Karpas-422 (cell line): ENCODE measurements around the gene AGPAT2. TPM values are rescaled to one million over a fixed set of nuclear protein-coding genes. Genes with fewer than 3 reads are reported as not detected.

ENCODE experiments used
- DNase-seq: peaks from one replicate; pipeline ENCODE4 v3.0.0-alpha.2; 2015
- H2AFZ ChIP-seq: fragments of 200-600 bp; sonication (generic); 2 replicates; pipeline ENCODE4 v1.6.1; 2014; ENCODE audit warnings: antibody characterized with exemption, low read length, mixed read lengths
- H3K27ac ChIP-seq: fragments of 200-600 bp; sonication (generic); 2 replicates; pipeline ENCODE4 v1.5.1; 2014; ENCODE audit warnings: mild to moderate bottlenecking, low read length, moderate library complexity
- H3K27me3 ChIP-seq: fragments of 200-600 bp; sonication (generic); 2 replicates; pipeline ENCODE4 v1.6.1; 2014; ENCODE audit warnings: low read length, mixed read lengths
- H3K36me3 ChIP-seq: fragments of 200-600 bp; sonication (generic); 2 replicates; pipeline ENCODE4 v1.6.1; 2014; ENCODE audit warnings: low read length, mixed read lengths; ENCODE audit not compliant: insufficient read depth
- H3K4me1 ChIP-seq: fragments of 200-600 bp; sonication (generic); 2 replicates; pipeline ENCODE4 v1.6.1; 2014; ENCODE audit warnings: mild to moderate bottlenecking, low read length, mixed read lengths
- H3K4me2 ChIP-seq: fragments of 200-600 bp; sonication (generic); 2 replicates; pipeline ENCODE4 v1.6.1; 2014; ENCODE audit warnings: low read length, low read depth, mild to moderate bottlenecking; ENCODE audit not compliant: poor library complexity, severe bottlenecking
- H3K4me3 ChIP-seq: fragments of 200-600 bp; sonication (generic); 2 replicates; pipeline ENCODE4 v1.5.1; 2014; ENCODE audit warnings: mild to moderate bottlenecking, antibody characterized with exemption, low read length, mixed read lengths
- H3K79me2 ChIP-seq: fragments of 200-600 bp; sonication (generic); 2 replicates; pipeline ENCODE4 v1.6.1; 2014; ENCODE audit warnings: mild to moderate bottlenecking, low read length, mixed read lengths
- H3K9ac ChIP-seq: fragments of 200-600 bp; sonication (generic); 2 replicates; pipeline ENCODE4 v1.6.0; 2014; ENCODE audit warnings: low read length
- H3K9me2 ChIP-seq: fragments of 200-600 bp; sonication (generic), shearing (Covaris generic); replicated peaks from 2 replicates; pipeline ENCODE4 v1.6.0; 2014; ENCODE audit warnings: mild to moderate bottlenecking, low read length, moderate library complexity; ENCODE audit not compliant: insufficient read depth
- H3K9me3 ChIP-seq: fragments of 300-700, 200-600 bp; sonication (generic); 2 replicates; pipeline ENCODE4 v1.6.1; 2014; ENCODE audit warnings: low read length, mixed read lengths
- H4K20me1 ChIP-seq: fragments of 200-600 bp; sonication (generic); 2 replicates; pipeline ENCODE4 v1.6.1; 2014; ENCODE audit warnings: mild to moderate bottlenecking, antibody characterized with exemption, low read length, low read depth; ENCODE audit not compliant: insufficient read depth
- total RNA-seq: library from RNA; depleted of rRNA; stranded (reverse); fragments of >200 nt; shearing (Covaris generic); gene quantifications from 2 replicates; pipeline ENCODE4 v1.2.3, GENCODE V29; 2014; ENCODE audit warnings: low replicate concordance

The AGPAT2 gene
- total RNA-seq, 1 experiment from 2014 or later = 12.3 TPM

- Histone ChIP-seq H3K36me3 (peaks cover 23% of the 10 kb centered on the region), H2AFZ (peak overlapping the region; percentile 91; the same call in 1 of the 2 replicates), H3K27me3 (no peaks in the 10 kb centered on the region), H3K79me2 (peaks cover 13% of the 10 kb centered on the region), H3K9ac (peak overlapping the region; percentile 84), H3K4me3 (peak overlapping the region; percentile 98), H4K20me1 (peaks cover 30% of the 10 kb centered on the region), H3K27ac (no peak overlapping the region), H3K9me3 (no peaks in the 10 kb centered on the region), H3K4me2 (peak overlapping the region; percentile 89), H3K4me1 (peaks cover 24% of the 10 kb centered on the region), H3K9me2 (no peaks in the 10 kb centered on the region)
- no peak for DNase-seq
Measured at GRCh38 chr9:136728548-136729123, 41.4 kb upstream of the AGPAT2 start.

GRCh38 chr9:136728080-136728547 is 40.9 kb upstream of the AGPAT2 start:
- H2AFZ ChIP-seq = peak overlapping the region; percentile 91; the same call in 1 of the 2 replicates
- peaks cover 30% of the 10 kb centered on the region for H4K20me1 ChIP-seq
- H3K4me2 ChIP-seq = peak overlapping the region; percentile 89
- peaks cover 24% of the 10 kb centered on the region for H3K4me1 ChIP-seq
- peak overlapping the region; percentile 84 for H3K9ac ChIP-seq
- H3K27me3 ChIP-seq = no peaks in the 10 kb centered on the region
- no peaks in the 10 kb centered on the region for H3K9me3 ChIP-seq
- peak; percentile 96 for DNase-seq
- H3K79me2 ChIP-seq = peaks cover 13% of the 10 kb centered on the region
- H3K9me2 ChIP-seq = no peaks in the 10 kb centered on the region
- H3K27ac ChIP-seq = 0 out of 2 replicates have a peak overlapping the region, but pooled peaks have one; percentile 38
- peaks cover 23% of the 10 kb centered on the region for H3K36me3 ChIP-seq
- peak overlapping the region; percentile 98 for H3K4me3 ChIP-seq

- H2AFZ ChIP-seq = no peak overlapping the region
- H3K4me1 ChIP-seq = peaks cover 24% of the 10 kb centered on the region
- no peaks in the 10 kb centered on the region for H3K9me2 ChIP-seq
- H3K36me3 ChIP-seq = peaks cover 23% of the 10 kb centered on the region
- peak overlapping the region; percentile 84 for H3K9ac ChIP-seq
- H4K20me1 ChIP-seq = peaks cover 37% of the 10 kb centered on the region
- peak; percentile 66 for DNase-seq
- H3K79me2 ChIP-seq = peaks cover 13% of the 10 kb centered on the region
- peak overlapping the region; percentile 89 for H3K4me2 ChIP-seq
- no peaks in the 10 kb centered on the region for H3K27me3 ChIP-seq
- peak overlapping the region; percentile 98 for H3K4me3 ChIP-seq
- no peaks in the 10 kb centered on the region for H3K9me3 ChIP-seq
- H3K27ac ChIP-seq = no peak overlapping the region; the same call in 1 of the 2 replicates
Measured at GRCh38 chr9:136726631-136727191, 39.5 kb upstream of the AGPAT2 start.

- Histone ChIP-seq H4K20me1 (peaks cover 37% of the 10 kb centered on the region), H3K27me3 (no peaks in the 10 kb centered on the region), H3K27ac (no peak overlapping the region), H3K4me3 (peak overlapping the region; percentile 98; the same call in 1 of the 2 replicates), H3K9me2 (no peaks in the 10 kb centered on the region), H2AFZ (no peak overlapping the region), H3K4me2 (peak overlapping the region; percentile 89), H3K79me2 (peaks cover 13% of the 10 kb centered on the region), H3K9me3 (no peaks in the 10 kb centered on the region), H3K36me3 (peaks cover 23% of the 10 kb centered on the region), H3K4me1 (peaks cover 24% of the 10 kb centered on the region), H3K9ac (peak overlapping the region; percentile 84; the same call in 1 of the 2 replicates)
- no peak for DNase-seq
Measured at GRCh38 chr9:136726118-136726517, 38.9 kb upstream of the AGPAT2 start.

GRCh38 chr9:136725612-136726011 is 38.4 kb upstream of the AGPAT2 start:
- Histone ChIP-seq H3K79me2 (peaks cover 13% of the 10 kb centered on the region), H2AFZ (no peak overlapping the region), H4K20me1 (peaks cover 37% of the 10 kb centered on the region), H3K9ac (no peak overlapping the region), H3K27ac (no peak overlapping the region), H3K4me3 (no peak overlapping the region), H3K36me3 (peaks cover 23% of the 10 kb centered on the region), H3K9me2 (no peaks in the 10 kb centered on the region), H3K4me1 (peaks cover 24% of the 10 kb centered on the region), H3K4me2 (peak overlapping the region; percentile 89), H3K27me3 (no peaks in the 10 kb centered on the region), H3K9me3 (no peaks in the 10 kb centered on the region)
- DNase-seq = no peak

GRCh38 chr9:136724772-136725171 is 37.5 kb upstream of the AGPAT2 start:
- no peaks in the 10 kb centered on the region for H3K9me2 ChIP-seq
- no peak overlapping the region for H3K4me3 ChIP-seq
- H3K27me3 ChIP-seq = no peaks in the 10 kb centered on the region
- no peaks in the 10 kb centered on the region for H3K9me3 ChIP-seq
- no peak overlapping the region for H2AFZ ChIP-seq
- no peak overlapping the region for H3K9ac ChIP-seq
- H3K4me2 ChIP-seq = no peak overlapping the region
- H4K20me1 ChIP-seq = peaks cover 37% of the 10 kb centered on the region
- peaks cover 23% of the 10 kb centered on the region for H3K36me3 ChIP-seq
- DNase-seq = no peak
- peaks cover 13% of the 10 kb centered on the region for H3K79me2 ChIP-seq
- no peak overlapping the region for H3K27ac ChIP-seq
- H3K4me1 ChIP-seq = peaks cover 24% of the 10 kb centered on the region

DNA sequence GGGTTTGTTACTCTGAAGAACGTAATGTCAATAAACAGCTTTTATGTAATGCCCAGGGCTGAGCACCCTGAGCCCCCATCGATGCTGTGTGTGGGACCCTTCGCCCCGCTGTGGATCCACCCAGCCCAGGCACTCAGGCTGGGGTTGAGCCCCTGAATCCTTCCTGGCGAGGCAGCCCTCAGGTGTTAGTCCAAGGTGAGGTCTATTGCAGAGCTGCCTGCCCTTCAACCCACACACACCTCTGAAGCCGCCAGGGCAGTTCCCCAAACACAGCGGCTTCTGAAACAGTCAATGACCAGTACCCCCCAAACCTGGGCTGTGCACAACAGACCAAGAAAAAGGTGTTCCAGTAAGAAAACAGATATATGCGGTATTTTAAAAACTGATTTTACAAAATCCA is 36.7 kb upstream of the AGPAT2 start:
- no peak overlapping the region for H2AFZ ChIP-seq
- H3K27ac ChIP-seq = no peak overlapping the region
- no peak for DNase-seq
- peaks cover 24% of the 10 kb centered on the region for H3K4me1 ChIP-seq
- no peak overlapping the region for H3K9ac ChIP-seq
- H3K36me3 ChIP-seq = peaks cover 23% of the 10 kb centered on the region
- no peak overlapping the region for H3K4me2 ChIP-seq
- peaks cover 37% of the 10 kb centered on the region for H4K20me1 ChIP-seq
- no peaks in the 10 kb centered on the region for H3K9me3 ChIP-seq
- peaks cover 13% of the 10 kb centered on the region for H3K79me2 ChIP-seq
- H3K27me3 ChIP-seq = no peaks in the 10 kb centered on the region
- no peaks in the 10 kb centered on the region for H3K9me2 ChIP-seq
- H3K4me3 ChIP-seq = no peak overlapping the region

GRCh38 chr9:136723362-136723976 is 36.2 kb upstream of the AGPAT2 start:
- Histone ChIP-seq H3K27ac (no peak overlapping the region), H3K4me1 (peaks cover 19% of the 10 kb centered on the region), H3K27me3 (no peaks in the 10 kb centered on the region), H3K9me2 (no peaks in the 10 kb centered on the region), H3K79me2 (peaks cover 13% of the 10 kb centered on the region), H3K36me3 (peaks cover 23% of the 10 kb centered on the region), H2AFZ (no peak overlapping the region), H4K20me1 (peaks cover 37% of the 10 kb centered on the region), H3K4me2 (no peak overlapping the region), H3K9me3 (no peaks in the 10 kb centered on the region), H3K4me3 (no peak overlapping the region), H3K9ac (no peak overlapping the region)
- no peak for DNase-seq
